Esophagus (tissue), 2 donors: ENCODE results near the gene PTPN4. TPM values are rescaled to one million over a fixed set of nuclear protein-coding genes. Genes with fewer than 3 reads are reported as not detected.

Experiments used
- H3K27ac ChIP-seq, 2 donors: one replicate each; pipeline ENCODE4 v1.5.1; 2013; ENCODE audit warnings: low read depth in 2 of 2, mild to moderate bottlenecking in 2 of 2, inconsistent platforms in 1 of 2, low read length in 1 of 2, moderate library complexity in 1 of 2
- H3K27me3 ChIP-seq, 2 donors: one replicate each; pipeline ENCODE4 v1.6.1; 2013; ENCODE audit warnings: low read length in 2 of 2, control low read depth in 1 of 2, mild to moderate bottlenecking in 1 of 2; ENCODE audit not compliant: insufficient read depth in 2 of 2, control insufficient read depth in 1 of 2
- H3K36me3 ChIP-seq, 2 donors: one replicate each; pipeline ENCODE4 v1.6.1; 2013; ENCODE audit warnings: low read length in 1 of 2; ENCODE audit not compliant: control insufficient read depth in 2 of 2, insufficient read depth in 2 of 2
- H3K4me1 ChIP-seq, 2 donors: one replicate each; pipeline ENCODE4 v1.6.1; 2013; ENCODE audit warnings: low read length in 1 of 2; ENCODE audit not compliant: control insufficient read depth in 2 of 2, insufficient read depth in 2 of 2
- H3K4me3 ChIP-seq, 2 donors: one replicate each; pipeline ENCODE4 v1.5.1; 2013; ENCODE audit warnings: low read length in 2 of 2, mild to moderate bottlenecking in 2 of 2, low read depth in 1 of 2, moderate library complexity in 1 of 2
- H3K9me3 ChIP-seq, 2 donors: one replicate each; pipeline ENCODE4 v1.6.1; 2013; ENCODE audit warnings: mild to moderate bottlenecking in 2 of 2, low read depth in 1 of 2, low read length in 1 of 2, moderate library complexity in 1 of 2; ENCODE audit not compliant: control insufficient read depth in 2 of 2, insufficient read depth in 1 of 2
- WGBS, 2 donors: extraction: QIAGEN DNeasy Blood & Tissue Kit; methylation state at CpG; one replicate each; pipeline ENCODE4 v1.1.7; 2013; 5-methylcytosine and 5-hydroxymethylcytosine counted together
- polyA plus RNA-seq, 2 donors: library from polyadenylated mRNA; stranded (reverse); fragments of 200-250 nt; gene quantifications; one replicate each; pipeline ENCODE4 v1.2.3, GENCODE V29; 2013
- donor health status: healthy with polysubstance abuse.
- donor health status: Bipolar disorder and iron deficiency.

The PTPN4 gene
- polyA plus RNA-seq, 2 donors = 2.0 to 4.5 TPM

- no peaks in the 10 kb centered on the region for H3K36me3 ChIP-seq
- no peaks in the 10 kb centered on the region for H3K27me3 ChIP-seq
- H3K27ac ChIP-seq = no peak overlapping the region
- peaks cover 2% of the 10 kb centered on the region in 2 donors for H3K4me1 ChIP-seq
- H3K9me3 ChIP-seq = no peaks in the 10 kb centered on the region
- WGBS, 2 donors = 92 to 93% methylated on average over 22 of the region's 22 CpGs
- no peak overlapping the region for H3K4me3 ChIP-seq
These were observed 76.9 kb downstream of the PTPN4 start for GRCh38 chr2:119836455-119837142.

GRCh38 chr2:119837350-119837749 is 77.6 kb downstream of the PTPN4 start:
- Histone ChIP-seq H3K4me3 (no peak overlapping the region), H3K4me1 (peaks cover 2% of the 10 kb centered on the region in 2 donors), H3K27ac (no peak overlapping the region), H3K36me3 (no peaks in the 10 kb centered on the region), H3K9me3 (no peaks in the 10 kb centered on the region), H3K27me3 (no peaks in the 10 kb centered on the region)
- WGBS, 2 donors = 72 to 80% methylated on average over 12 of the region's 12 CpGs

GRCh38 chr2:119837759-119838158 is 78.0 kb downstream of the PTPN4 start:
- Histone ChIP-seq H3K27me3 (no peaks in the 10 kb centered on the region), H3K4me3 (no peak overlapping the region), H3K27ac (no peak overlapping the region), H3K36me3 (no peaks in the 10 kb centered on the region), H3K9me3 (no peaks in the 10 kb centered on the region), H3K4me1 (peaks cover 2% of the 10 kb centered on the region in 2 donors)
- WGBS, 2 donors = 44 to 56% methylated on average over 13 of the region's 13 CpGs

GRCh38 chr2:119838179-119838578 is 78.5 kb downstream of the PTPN4 start:
- Histone ChIP-seq H3K9me3 (no peaks in the 10 kb centered on the region), H3K27ac (no peak overlapping the region), H3K27me3 (no peaks in the 10 kb centered on the region), H3K4me3 (no peak overlapping the region), H3K4me1 (peaks cover 2% of the 10 kb centered on the region in 2 donors), H3K36me3 (no peaks in the 10 kb centered on the region)
- whole genome bisulfite sequencing, 2 donors = 32 to 53% methylated on average over 5 of the region's 5 CpGs

GRCh38 chr2:119841550-119841949 is 81.8 kb downstream of the PTPN4 start:
- H3K4me3 ChIP-seq = no peak overlapping the region
- WGBS, 2 donors = 75 to 82% methylated on average over 1 of the region's 1 CpG
- no peaks in the 10 kb centered on the region for H3K9me3 ChIP-seq
- H3K27me3 ChIP-seq = no peaks in the 10 kb centered on the region
- H3K27ac ChIP-seq = no peak overlapping the region
- peaks cover 2% of the 10 kb centered on the region in 2 donors for H3K4me1 ChIP-seq
- no peaks in the 10 kb centered on the region for H3K36me3 ChIP-seq

GRCh38 chr2:119846021-119846420 is 86.3 kb downstream of the PTPN4 start:
- WGBS, 2 donors = 78% methylated on average over 3 of the region's 3 CpGs
- no peaks in the 10 kb centered on the region for H3K27me3 ChIP-seq
- no peaks in the 10 kb centered on the region for H3K9me3 ChIP-seq
- H3K4me1 ChIP-seq = peaks cover 0 to 3% of the 10 kb centered on the region in 2 donors
- no peak overlapping the region for H3K4me3 ChIP-seq
- H3K36me3 ChIP-seq = no peaks in the 10 kb centered on the region
- no peak overlapping the region for H3K27ac ChIP-seq

- peaks cover 0 to 3% of the 10 kb centered on the region in 2 donors for H3K4me1 ChIP-seq
- no peaks in the 10 kb centered on the region for H3K36me3 ChIP-seq
- peaks cover 3 to 4% of the 10 kb centered on the region in 2 donors for H3K9me3 ChIP-seq
- no peaks in the 10 kb centered on the region for H3K27me3 ChIP-seq
- no peak overlapping the region for H3K4me3 ChIP-seq
- 82 to 84% methylated on average over 4 of the region's 4 CpGs for WGBS, 2 donors
- no peak overlapping the region for H3K27ac ChIP-seq
These were observed 90.3 kb downstream of the PTPN4 start for GRCh38 chr2:119849838-119850565.

GRCh38 chr2:119852214-119852613 is 92.5 kb downstream of the PTPN4 start:
- Histone ChIP-seq H3K4me3 (no peak overlapping the region), H3K27me3 (no peaks in the 10 kb centered on the region), H3K27ac (no peak overlapping the region), H3K9me3 (peaks cover 3 to 4% of the 10 kb centered on the region in 2 donors), H3K4me1 (peaks cover 0 to 3% of the 10 kb centered on the region in 2 donors), H3K36me3 (no peaks in the 10 kb centered on the region)
- WGBS, 2 donors = 96 to 98% methylated on average over 6 of the region's 6 CpGs

GRCh38 chr2:119853777-119854399 is 94.2 kb downstream of the PTPN4 start:
- H3K9me3 ChIP-seq = peaks cover 3 to 4% of the 10 kb centered on the region in 2 donors
- 94 to 97% methylated on average over 8 of the region's 8 CpGs for WGBS, 2 donors
- no peaks in the 10 kb centered on the region for H3K36me3 ChIP-seq
- peaks cover 0 to 3% of the 10 kb centered on the region in 2 donors for H3K4me1 ChIP-seq
- H3K27me3 ChIP-seq = no peaks in the 10 kb centered on the region
- H3K27ac ChIP-seq = no peak overlapping the region
- H3K4me3 ChIP-seq = no peak overlapping the region
